Measurements from ENCODE around the gene SERINC2.

The SERINC2 gene

GRCh38 chr1:31376375-31377134 is 36.5 kb upstream of the SERINC2 start:
- TF ChIP-seq GATA3 (IDR thresholded peaks at IDR 0.05; ENCODE audit: low read depth, low read length) (no peak), GATA2 (IDR thresholded peaks at IDR 0.05; ENCODE audit: low read depth, low read length) (no peak; the same call in 1 of the 2 replicates)

- TF ChIP-seq GATA3 (IDR thresholded peaks at IDR 0.05; ENCODE audit: low read depth, low read length): no peak
- TF ChIP-seq GATA2 (IDR thresholded peaks at IDR 0.05; ENCODE audit: low read depth, low read length): no peak
Measured at GRCh38 chr1:31377364-31377863, 35.6 kb upstream of the SERINC2 start.

DNA sequence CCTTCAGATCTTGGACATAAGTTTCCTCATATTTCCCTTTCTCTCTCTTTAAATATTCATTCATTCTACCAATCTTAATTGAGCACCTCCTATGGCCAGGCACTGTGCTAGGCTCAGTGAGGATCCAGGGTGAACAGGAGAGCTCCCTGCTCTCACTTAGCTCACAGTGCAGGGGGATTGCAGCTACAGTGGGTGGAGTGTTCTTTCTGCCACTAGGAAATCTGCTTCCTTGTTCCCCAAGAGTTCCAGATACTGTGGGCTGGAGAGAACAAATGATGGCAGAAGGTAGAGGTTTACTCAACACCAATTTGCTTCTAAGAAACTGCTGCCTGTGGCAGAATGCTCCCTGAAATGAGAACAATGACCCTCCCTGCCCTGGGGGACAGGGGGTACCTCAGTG is 35.0 kb upstream of the SERINC2 start:
- TF ChIP-seq GATA3 (IDR thresholded peaks at IDR 0.05; ENCODE audit: low read depth, low read length) (no peak), GATA2 (IDR thresholded peaks at IDR 0.05; ENCODE audit: low read depth, low read length) (no peak)

DNA sequence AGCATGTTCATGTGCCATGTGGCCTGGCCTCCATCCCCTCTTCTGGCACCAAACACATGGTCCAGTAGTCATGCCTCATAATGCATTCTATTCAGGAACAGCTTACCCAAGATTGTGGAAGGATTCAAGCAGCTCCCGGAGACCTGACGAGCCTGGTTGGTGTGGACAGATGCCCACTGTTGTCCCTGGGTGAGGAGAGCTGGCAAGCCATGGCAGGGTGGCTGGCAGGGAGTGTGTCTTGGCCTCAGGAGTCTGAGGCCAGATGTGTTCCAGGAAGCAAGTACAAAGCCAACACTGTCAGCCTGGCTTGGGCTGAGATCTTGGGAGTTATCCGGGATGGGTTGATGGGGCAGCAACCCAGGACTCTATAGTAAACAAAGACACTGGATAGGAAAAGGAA is 32.8 kb upstream of the SERINC2 start:
- TF ChIP-seq GATA2 (IDR thresholded peaks at IDR 0.05; ENCODE audit: low read depth, low read length): no peak
- no peak for TF ChIP-seq GATA3 (IDR thresholded peaks at IDR 0.05; ENCODE audit: low read depth, low read length)

DNA sequence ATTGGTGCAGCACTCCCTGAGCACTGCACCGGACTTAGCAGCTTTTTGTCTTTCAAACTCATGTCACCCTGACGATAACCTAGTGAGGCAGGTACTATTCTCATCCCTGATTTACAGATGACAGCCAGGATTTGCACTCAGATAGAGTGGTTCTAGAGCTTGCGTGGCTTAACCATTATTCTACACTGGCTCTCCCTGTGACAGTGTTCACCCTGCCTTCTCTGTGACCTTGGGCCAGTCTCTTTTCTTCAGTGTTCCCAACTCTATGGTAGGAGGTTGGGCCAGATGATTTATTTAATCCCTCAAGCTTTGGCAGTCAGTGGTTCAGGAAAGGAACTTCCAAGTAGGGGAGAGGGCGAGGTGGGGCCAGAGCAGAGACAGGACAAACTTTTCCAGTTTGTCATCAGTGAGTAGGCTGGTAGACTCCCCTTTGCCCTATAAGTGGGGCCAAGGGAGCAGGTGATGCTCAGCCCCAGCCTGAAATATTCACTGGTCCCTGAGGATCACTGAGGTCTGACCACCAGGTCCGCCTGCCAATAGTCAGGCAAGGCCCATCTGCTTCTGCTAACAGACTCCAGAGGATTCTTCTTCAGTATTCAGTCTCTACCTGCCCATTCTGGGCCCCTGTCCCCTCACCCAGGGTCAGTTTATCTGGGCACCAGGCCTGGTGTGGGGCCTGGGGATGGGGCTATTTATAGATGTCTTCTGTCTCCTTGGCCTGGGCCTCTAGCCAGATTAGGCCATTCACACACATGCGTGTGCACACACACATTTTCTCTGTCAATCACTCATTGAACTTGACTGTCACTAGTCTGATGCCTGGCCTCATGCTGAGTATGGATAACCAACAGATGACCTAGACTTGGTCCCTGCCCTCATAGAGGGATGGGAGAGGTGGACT is 31.4 kb upstream of the SERINC2 start:
- TF ChIP-seq GATA3 (IDR thresholded peaks at IDR 0.05; ENCODE audit: low read depth, low read length) (no peak), GATA2 (IDR thresholded peaks at IDR 0.05; ENCODE audit: low read depth, low read length) (no peak)

GRCh38 chr1:31382379-31382989 is 30.5 kb upstream of the SERINC2 start:
- no peak for TF ChIP-seq GATA3 (IDR thresholded peaks at IDR 0.05; ENCODE audit: low read depth, low read length)
- TF ChIP-seq GATA2 (IDR thresholded peaks at IDR 0.05; ENCODE audit: low read depth, low read length): peak; percentile 75

GRCh38 chr1:31383967-31384366 is 29.0 kb upstream of the SERINC2 start:
- TF ChIP-seq GATA3 (IDR thresholded peaks at IDR 0.05; ENCODE audit: low read depth, low read length) (no peak), GATA2 (IDR thresholded peaks at IDR 0.05; ENCODE audit: low read depth, low read length) (no peak)

DNA sequence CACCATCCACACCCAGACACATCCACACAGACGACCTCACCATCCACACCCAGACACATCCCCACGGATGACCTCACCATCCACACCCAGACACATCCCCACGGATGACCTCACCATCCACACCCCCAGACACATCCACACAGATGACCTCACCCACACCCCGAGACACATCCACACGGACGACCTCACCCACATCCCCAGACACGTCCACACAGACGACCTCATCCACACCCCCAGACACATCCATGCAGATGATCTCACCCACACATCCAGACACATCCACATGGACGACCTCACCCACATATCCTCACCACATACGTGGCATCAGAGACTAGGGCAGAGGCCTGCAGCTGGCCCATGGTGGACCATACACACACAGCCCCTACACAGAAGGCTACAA is 25.4 kb upstream of the SERINC2 start:
- no peak for TF ChIP-seq GATA2 (IDR thresholded peaks at IDR 0.05; ENCODE audit: low read depth, low read length)
- TF ChIP-seq GATA3 (IDR thresholded peaks at IDR 0.05; ENCODE audit: low read depth, low read length): no peak

DNA sequence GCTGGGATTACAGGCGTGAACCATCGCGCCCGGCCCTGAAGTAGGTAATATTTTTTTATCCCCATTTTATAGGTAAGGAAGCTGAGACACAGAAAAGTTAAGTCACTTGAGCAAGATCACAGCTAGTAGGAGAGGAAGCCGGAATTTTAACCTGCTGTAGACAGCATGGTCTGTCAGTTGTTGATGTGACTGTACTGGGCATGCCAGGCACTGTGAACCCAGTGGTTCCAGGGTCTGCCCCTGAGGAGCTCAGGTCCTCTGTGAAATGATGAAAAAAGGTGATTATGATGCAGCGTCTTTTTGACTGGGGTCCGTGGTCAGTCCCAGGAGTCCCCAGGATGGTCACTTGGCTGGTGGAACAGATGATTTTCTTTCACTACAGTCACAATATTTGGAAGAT is 23.4 kb upstream of the SERINC2 start:
- TF ChIP-seq GATA3 (IDR thresholded peaks at IDR 0.05; ENCODE audit: low read depth, low read length) (no peak), GATA2 (IDR thresholded peaks at IDR 0.05; ENCODE audit: low read depth, low read length) (no peak)

- TF ChIP-seq GATA3 (IDR thresholded peaks at IDR 0.05; ENCODE audit: low read depth, low read length) (no peak), GATA2 (IDR thresholded peaks at IDR 0.05; ENCODE audit: low read depth, low read length) (no peak)
Measured at GRCh38 chr1:31390071-31390470, 22.9 kb upstream of the SERINC2 start.

GRCh38 chr1:31393463-31393862 is 19.6 kb upstream of the SERINC2 start:
- TF ChIP-seq GATA2 (IDR thresholded peaks at IDR 0.05; ENCODE audit: low read depth, low read length): no peak
- TF ChIP-seq GATA3 (IDR thresholded peaks at IDR 0.05; ENCODE audit: low read depth, low read length): no peak

DNA sequence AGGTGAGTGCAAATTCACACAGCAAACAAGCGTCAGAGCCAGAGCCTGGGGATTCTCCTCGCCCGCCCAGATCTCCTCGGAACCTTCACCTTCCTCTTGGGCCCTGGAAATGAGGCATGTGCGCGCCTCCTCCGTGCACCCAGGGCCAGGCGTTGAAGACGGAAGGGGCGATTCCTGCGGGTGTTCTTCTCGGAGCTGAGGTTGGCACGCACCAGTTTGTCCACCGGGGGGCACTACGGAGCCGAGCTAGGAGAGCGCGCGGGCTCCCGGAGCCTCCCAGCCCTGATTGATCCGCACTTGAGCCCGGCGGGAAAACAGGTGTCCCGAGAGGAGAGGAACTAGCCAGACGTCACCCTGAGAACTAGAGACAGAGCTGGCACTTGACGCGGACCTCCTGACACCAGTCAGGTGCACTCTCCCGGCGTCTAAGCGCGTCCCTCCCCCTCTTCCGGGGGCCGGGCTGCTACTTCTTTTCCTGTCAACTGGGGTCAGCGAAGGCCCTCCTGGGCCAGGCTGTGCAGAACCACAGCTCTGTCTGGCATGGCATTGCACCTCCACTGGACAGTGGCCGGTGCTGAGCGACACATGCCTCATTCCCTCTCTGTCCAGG is 18.3 kb upstream of the SERINC2 start:
- TF ChIP-seq GATA2 (IDR thresholded peaks at IDR 0.05; ENCODE audit: low read depth, low read length) (no peak), GATA3 (IDR thresholded peaks at IDR 0.05; ENCODE audit: low read depth, low read length) (no peak)

GRCh38 chr1:31396633-31397351 is 16.2 kb upstream of the SERINC2 start:
- TF ChIP-seq GATA3 (IDR thresholded peaks at IDR 0.05; ENCODE audit: low read depth, low read length): no peak
- no peak for TF ChIP-seq GATA2 (IDR thresholded peaks at IDR 0.05; ENCODE audit: low read depth, low read length)
